NOMO-1 treated with dmso at 0.1 percent for 144 hours (cell line): ENCODE data around the gene IER3.
A peak's percentile ranks its signal among the peaks of the same experiment; 100 is the strongest.

Experiments
- DNase-seq: peaks from one replicate; lab custom pipeline; 2025; ENCODE audit not compliant: unreplicated experiment; lab: John Stamatoyannopoulos, UW

Gene IER3

GRCh38 chr6:30749554-30750378 lies 5.4 kb upstream of the IER3 start:
- DNase-seq, result no peak

GRCh38 chr6:30748851-30749540 lies 4.6 kb upstream of the IER3 start:
- no peak for DNase-seq

- DNase-seq, result no peak
Observed at GRCh38 chr6:30747902-30748769, 3.8 kb upstream of the IER3 start.

GRCh38 chr6:30747300-30747687 lies 2.9 kb upstream of the IER3 start:
- no peak for DNase-seq

GRCh38 chr6:30743099-30744053 lies 971 bp downstream of the IER3 start:
- no peak for DNase-seq

- peak; percentile 98 for DNase-seq
Observed at GRCh38 chr6:30742316-30743098, 1.8 kb downstream of the IER3 start, which contains the start of gene FLOT1. Gene FLOT1 (minus strand): TSS chr6:30742687. CDS start chr6:30742189, 498 bp downstream.

GRCh38 chr6:30741789-30742315 lies 2.5 kb downstream of the IER3 start:
- DNase-seq, result no peak

- DNase-seq, result no peak
Observed at GRCh38 chr6:30741063-30741779, 3.1 kb downstream of the IER3 start.

- no peak for DNase-seq
Observed at GRCh38 chr6:30740540-30740870, 3.8 kb downstream of the IER3 start.

- DNase-seq, result no peak
Observed at GRCh38 chr6:30738532-30738931, 5.8 kb downstream of the IER3 start.

- DNase-seq, result no peak
Observed at GRCh38 chr6:30735668-30736314, 8.6 kb downstream of the IER3 start.

GRCh38 chr6:30732237-30732943 lies 12.0 kb downstream of the IER3 start:
- DNase-seq, result no peak

GRCh38 chr6:30730601-30731435 lies 13.5 kb downstream of the IER3 start:
- no peak for DNase-seq

- DNase-seq, result no peak
Observed at GRCh38 chr6:30727920-30728553, 16.3 kb downstream of the IER3 start.

GRCh38 chr6:30726506-30727413 lies 17.6 kb downstream of the IER3 start:
- DNase-seq, result no peak
